Measurements from ENCODE around the gene TMEM259. TPM values are rescaled to one million over a fixed set of nuclear protein-coding genes. Genes with fewer than 3 reads are reported as not detected.
A peak's percentile ranks its signal among the peaks of the same experiment; 100 is the strongest.

Gene TMEM259
- total and polyA plus RNA-seq, 9 of the 15 experiments (the other 6 are each of a cell fraction or from before 2014, with no cell fraction given) = 0.52 to 231 (median 63.6) TPM

- TF ChIP-seq, protein P1, sequence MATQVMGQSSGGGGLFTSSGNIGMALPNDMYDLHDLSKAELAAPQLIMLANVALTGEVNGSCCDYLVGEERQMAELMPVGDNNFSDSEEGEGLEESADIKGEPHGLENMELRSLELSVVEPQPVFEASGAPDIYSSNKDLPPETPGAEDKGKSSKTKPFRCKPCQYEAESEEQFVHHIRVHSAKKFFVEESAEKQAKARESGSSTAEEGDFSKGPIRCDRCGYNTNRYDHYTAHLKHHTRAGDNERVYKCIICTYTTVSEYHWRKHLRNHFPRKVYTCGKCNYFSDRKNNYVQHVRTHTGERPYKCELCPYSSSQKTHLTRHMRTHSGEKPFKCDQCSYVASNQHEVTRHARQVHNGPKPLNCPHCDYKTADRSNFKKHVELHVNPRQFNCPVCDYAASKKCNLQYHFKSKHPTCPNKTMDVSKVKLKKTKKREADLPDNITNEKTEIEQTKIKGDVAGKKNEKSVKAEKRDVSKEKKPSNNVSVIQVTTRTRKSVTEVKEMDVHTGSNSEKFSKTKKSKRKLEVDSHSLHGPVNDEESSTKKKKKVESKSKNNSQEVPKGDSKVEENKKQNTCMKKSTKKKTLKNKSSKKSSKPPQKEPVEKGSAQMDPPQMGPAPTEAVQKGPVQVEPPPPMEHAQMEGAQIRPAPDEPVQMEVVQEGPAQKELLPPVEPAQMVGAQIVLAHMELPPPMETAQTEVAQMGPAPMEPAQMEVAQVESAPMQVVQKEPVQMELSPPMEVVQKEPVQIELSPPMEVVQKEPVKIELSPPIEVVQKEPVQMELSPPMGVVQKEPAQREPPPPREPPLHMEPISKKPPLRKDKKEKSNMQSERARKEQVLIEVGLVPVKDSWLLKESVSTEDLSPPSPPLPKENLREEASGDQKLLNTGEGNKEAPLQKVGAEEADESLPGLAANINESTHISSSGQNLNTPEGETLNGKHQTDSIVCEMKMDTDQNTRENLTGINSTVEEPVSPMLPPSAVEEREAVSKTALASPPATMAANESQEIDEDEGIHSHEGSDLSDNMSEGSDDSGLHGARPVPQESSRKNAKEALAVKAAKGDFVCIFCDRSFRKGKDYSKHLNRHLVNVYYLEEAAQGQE (IDR thresholded peaks at IDR 0.05; ENCODE audit: borderline replicate concordance) = peak; percentile 83
- TF ChIP-seq, protein P1 (CRISPR knock-in tag; IDR thresholded peaks at IDR 0.05; ENCODE audit: low read depth) = no peak
- TF ChIP-seq ATF7 (IDR thresholded peaks at IDR 0.05) = no peak
- TF ChIP-seq ZC3H11A (IDR thresholded peaks at IDR 0.05; ENCODE audit: low read depth, low read length) = no peak
- TF ChIP-seq, protein P2, sequence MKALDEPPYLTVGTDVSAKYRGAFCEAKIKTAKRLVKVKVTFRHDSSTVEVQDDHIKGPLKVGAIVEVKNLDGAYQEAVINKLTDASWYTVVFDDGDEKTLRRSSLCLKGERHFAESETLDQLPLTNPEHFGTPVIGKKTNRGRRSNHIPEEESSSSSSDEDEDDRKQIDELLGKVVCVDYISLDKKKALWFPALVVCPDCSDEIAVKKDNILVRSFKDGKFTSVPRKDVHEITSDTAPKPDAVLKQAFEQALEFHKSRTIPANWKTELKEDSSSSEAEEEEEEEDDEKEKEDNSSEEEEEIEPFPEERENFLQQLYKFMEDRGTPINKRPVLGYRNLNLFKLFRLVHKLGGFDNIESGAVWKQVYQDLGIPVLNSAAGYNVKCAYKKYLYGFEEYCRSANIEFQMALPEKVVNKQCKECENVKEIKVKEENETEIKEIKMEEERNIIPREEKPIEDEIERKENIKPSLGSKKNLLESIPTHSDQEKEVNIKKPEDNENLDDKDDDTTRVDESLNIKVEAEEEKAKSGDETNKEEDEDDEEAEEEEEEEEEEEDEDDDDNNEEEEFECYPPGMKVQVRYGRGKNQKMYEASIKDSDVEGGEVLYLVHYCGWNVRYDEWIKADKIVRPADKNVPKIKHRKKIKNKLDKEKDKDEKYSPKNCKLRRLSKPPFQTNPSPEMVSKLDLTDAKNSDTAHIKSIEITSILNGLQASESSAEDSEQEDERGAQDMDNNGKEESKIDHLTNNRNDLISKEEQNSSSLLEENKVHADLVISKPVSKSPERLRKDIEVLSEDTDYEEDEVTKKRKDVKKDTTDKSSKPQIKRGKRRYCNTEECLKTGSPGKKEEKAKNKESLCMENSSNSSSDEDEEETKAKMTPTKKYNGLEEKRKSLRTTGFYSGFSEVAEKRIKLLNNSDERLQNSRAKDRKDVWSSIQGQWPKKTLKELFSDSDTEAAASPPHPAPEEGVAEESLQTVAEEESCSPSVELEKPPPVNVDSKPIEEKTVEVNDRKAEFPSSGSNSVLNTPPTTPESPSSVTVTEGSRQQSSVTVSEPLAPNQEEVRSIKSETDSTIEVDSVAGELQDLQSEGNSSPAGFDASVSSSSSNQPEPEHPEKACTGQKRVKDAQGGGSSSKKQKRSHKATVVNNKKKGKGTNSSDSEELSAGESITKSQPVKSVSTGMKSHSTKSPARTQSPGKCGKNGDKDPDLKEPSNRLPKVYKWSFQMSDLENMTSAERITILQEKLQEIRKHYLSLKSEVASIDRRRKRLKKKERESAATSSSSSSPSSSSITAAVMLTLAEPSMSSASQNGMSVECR (CRISPR knock-in tag; IDR thresholded peaks at IDR 0.05) = no peak
- 0 out of 2 replicates have a peak, but pooled peaks have one; percentile 11 for TF ChIP-seq RAD51 (IDR thresholded peaks at IDR 0.05; ENCODE audit: borderline replicate concordance, low read depth)
- TF ChIP-seq MTA2 (IDR thresholded peaks at IDR 0.05; ENCODE audit: low read depth) = no peak
- TF ChIP-seq ZNF324 (CRISPR knock-in tag; IDR thresholded peaks at IDR 0.05) = no peak
- no peak for TF ChIP-seq MCM5 (IDR thresholded peaks at IDR 0.05; ENCODE audit: low read depth)
- no peak for TF ChIP-seq EHMT2 (IDR thresholded peaks at IDR 0.05)
- TF ChIP-seq ZKSCAN8 (CRISPR knock-in tag; IDR thresholded peaks at IDR 0.05) = no peak
- TF ChIP-seq TOE1 (IDR thresholded peaks at IDR 0.05; ENCODE audit: borderline replicate concordance) = peak; percentile 51; the same call in 1 of the 2 replicates
- no peak for TF ChIP-seq TOE1 (CRISPR knock-in tag; IDR thresholded peaks at IDR 0.05; ENCODE audit: borderline replicate concordance, low read depth)
- no peak for TF ChIP-seq ETS2 (tag; IDR thresholded peaks at IDR 0.05; ENCODE audit: borderline replicate concordance, poor library complexity, severe bottlenecking)
- no peak for TF ChIP-seq SETDB1 (IDR thresholded peaks at IDR 0.05; ENCODE audit: low read length)
- TF ChIP-seq CSDE1 (IDR thresholded peaks at IDR 0.05) = no peak
- TF ChIP-seq ZNF23 (CRISPR knock-in tag; IDR thresholded peaks at IDR 0.05) = peak; percentile 96
Observed at GRCh38 chr19:964761-965694, 55.9 kb downstream of the TMEM259 start (continued).
